ENCODE measurements around the gene TMEM106B.
"Not testable (repeated sequence)": the region's sequence is repeated elsewhere in the genome, so short reads cannot be mapped to it uniquely, and the experiment has no call there.

Gene TMEM106B

DNA sequence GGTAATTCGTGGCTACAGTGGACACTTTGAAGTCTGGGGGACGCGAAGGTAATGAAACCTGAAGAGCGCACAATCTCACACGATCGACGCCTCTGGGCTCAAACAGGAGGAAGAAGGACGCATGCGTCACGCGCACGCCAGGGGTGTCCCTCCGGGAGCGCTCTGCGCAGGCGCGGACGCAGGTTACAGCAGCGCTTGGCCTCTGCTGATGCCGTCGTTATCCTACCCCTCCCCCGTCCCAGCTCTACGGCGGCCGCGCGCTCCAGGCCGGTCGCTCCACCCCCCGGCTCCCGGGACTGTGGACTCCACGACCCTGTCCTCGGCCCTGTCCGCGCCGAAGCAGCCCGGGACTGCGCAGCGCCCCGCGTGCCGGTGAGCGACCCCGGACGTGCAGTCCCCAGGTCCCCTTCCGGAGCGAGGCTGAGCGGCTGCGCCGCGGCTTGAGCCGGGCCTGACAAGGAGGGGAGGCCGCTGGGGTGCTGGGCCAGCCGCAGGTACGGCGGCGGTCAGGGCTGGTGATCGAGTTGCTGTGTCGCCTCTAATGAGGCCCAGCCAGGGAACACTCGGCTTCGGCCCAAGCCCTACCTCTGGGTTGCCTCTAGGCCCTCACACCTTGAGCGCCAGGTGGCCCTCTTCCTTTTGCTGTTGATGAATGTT, at the start of gene TMEM106B:
Gene TMEM106B (plus strand): TSS at position 241 of the 657 bp plus-strand sequence. CDS start 3,517 bp downstream, outside the sequence.
- DNase-seq (ENCODE audit: low read depth in 2 of 2): peak; percentile 88 to 95

DNA sequence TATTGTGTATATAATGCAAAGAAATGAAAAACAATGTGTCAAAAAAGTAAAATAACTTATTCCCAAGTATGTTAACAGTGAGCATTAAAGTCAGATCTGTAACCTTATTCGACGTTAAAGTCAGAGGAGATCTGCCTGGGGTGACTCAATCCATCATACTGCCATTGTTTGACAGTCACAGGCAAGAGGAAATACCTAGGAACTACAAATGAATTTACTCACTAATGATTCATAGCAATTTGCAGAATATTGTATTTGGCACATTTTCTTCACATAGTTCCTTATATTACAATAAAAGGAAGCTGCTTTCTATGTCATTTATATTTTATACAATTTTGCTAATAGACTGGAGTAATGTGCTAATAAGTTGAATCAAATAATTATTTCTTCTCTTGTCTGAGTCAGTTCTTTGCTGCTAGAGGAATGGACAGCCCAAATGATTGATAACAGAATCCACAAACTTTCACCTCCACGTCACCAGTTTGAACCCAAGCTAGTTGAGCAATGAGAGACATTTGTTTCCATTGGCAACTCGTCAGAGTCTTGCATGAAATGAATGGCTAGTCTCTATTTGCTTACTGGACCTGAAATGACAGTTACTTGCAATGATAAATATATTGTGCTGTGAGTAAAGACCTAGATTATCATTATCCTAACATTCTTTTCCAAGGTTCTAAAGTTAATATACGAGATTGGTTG, 48.5 kb upstream of the TMEM106B start:
- no peak for DNase-seq (ENCODE audit: low read depth in 2 of 2)

DNA sequence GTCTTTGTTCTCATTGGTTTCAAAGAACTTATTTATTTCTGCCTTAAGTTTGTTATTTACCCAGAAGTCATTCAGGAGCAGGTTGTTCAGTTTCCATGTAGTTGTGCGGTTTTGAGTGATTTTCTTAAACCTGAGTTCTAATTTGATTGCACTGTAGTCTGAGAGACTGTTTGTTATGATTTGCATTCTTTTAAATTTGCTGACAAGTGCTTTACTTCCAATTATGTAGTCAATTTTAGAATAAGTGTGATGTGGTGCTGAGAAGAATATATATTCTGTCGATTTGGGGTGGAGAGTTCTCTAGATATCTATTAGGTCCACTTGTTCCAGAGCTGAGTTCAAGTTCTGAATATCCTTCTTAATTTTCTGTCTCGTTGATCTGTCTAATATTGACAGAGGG, 43.0 kb upstream of the TMEM106B start:
- DNase-seq (ENCODE audit: low read depth in 2 of 2): not testable (repeated sequence)

DNA sequence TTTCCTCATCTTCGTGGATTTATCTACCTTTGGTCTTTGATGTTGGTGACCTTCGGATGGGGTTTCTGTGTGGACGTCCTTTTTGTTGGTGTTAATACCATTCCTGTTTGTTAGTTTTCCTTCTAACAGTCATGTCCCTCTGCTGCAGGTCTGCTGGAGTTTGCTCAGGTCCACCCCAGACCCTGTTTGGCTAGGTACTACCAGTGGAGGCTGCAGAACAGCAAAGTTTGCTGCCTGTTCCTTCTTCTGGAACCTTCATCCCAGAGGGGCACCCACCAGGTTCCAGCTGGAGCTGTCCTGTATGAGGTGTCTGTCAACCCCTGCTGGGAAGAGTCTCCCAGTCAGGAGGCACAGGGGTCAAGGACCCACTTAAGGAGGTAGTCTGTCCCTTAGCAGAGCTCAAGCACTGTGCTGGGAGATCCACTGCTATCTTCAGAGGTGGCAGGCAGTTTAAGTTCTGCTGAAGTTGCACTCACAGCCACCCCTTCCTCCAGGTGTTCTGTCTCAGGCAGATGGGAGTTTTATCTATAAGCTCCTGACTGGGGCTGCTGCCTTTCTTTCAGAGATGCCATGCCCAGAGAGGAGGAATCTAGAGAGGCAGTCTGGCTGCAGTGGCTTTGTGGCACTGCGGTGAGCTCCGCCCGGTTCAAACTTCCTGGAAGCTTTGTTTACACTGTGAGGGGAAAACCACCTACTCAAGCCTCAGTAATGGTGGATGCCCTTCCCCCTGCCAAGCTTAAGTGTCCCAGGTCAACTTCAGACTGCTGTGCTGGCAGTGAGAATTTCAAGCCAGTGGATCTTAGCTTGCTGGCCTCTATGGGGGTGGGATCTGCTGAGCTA, 40.9 kb upstream of the TMEM106B start:
- DNase-seq (ENCODE audit: low read depth in 2 of 2): peak in 1 of 2 donors; percentile 1

DNA sequence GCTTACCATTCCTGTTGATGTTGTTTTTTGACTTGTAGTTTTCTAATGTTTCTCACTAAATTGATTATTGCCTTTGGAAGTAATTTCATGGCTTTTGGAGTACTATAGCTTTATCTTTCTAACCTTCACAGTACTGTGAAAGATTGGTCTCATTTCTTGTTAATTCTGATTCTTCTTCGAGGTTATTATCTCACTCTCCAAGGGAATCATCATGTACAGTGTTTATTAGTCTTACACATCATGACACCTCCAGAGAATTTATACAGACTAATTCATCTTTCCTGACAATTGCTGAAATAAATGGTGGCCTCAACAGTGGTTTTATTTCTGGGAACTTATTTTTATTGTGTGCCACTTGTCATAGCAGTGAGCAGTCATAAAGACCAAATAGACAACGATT, 37.4 kb upstream of the TMEM106B start:
- DNase-seq (ENCODE audit: low read depth in 2 of 2): no peak

DNA sequence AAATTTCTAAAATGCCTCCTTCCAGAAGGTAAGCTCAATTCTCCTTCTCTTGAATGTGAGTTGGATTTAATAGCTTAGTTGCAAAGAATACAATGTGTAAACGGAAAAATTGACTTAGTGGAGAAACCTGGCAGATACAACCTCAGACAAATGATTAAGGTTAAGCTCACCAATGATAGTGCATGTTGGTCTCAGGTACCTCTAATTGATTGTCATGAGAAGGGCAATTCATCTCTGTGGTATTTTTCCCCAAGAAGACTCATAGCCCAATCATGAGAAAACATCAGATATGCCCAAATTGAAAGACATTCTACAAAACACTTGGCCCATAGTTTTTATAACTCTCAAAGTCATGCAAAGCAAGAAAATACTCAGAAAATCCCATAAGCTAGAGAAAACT, 36.2 kb upstream of the TMEM106B start:
- no peak for DNase-seq (ENCODE audit: low read depth in 2 of 2)

DNA sequence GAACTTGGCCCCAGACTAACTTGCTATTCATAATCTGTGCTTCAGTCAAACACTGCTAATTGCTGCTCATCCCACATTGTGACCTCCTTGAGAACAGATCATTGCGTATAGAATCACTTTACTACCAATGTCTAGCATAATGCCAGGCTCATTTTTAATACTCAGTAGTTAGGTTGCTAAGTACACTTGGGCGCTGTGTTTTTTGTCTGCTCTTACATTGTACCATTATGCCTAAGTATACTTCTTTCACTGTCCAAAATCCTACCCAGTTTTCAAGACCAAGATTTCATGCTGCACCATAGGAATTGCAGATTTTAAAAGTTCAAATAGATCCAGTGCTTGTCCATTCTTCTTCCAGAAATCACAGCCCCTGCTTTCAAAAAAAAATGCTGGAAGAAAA, 32.8 kb upstream of the TMEM106B start:
- no peak for DNase-seq (ENCODE audit: low read depth in 2 of 2)

DNA sequence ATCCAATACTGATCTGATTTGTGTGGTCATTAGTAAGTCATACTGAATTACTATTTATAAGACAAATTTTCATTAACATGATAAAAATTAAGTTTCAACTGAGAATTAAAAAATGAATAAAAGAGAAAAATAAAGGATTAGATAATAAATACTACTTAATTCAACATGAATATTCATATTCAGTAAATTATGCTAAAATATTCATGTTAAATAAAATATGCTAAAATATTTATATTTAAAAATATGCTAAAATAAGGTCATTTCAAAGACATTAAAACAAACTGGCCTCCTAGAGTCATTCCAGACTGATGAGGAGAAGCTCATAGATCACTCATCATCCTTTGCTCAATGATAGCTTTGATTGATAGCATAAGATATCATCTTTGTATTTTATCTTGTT, 16.7 kb upstream of the TMEM106B start:
- no peak for DNase-seq (ENCODE audit: low read depth in 2 of 2)

DNA sequence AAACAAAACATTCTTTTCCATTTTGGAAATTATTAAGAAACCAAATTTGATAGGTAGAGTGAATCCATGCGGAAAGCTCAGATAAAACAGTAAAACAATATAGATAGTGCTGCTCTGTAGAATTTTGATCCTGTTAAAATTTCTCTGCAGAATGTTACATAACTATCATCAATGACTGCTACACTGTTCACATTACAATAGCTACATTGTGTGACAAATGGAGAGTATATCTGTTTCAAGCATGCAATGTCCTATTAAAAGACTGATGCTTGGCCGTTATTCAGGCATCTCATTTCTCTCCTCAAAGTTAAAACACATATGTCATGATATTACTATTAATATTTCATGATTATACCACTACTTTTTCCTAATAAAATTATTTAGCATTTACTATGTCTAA, 14.7 kb upstream of the TMEM106B start:
- no peak for DNase-seq (ENCODE audit: low read depth in 2 of 2)

DNA sequence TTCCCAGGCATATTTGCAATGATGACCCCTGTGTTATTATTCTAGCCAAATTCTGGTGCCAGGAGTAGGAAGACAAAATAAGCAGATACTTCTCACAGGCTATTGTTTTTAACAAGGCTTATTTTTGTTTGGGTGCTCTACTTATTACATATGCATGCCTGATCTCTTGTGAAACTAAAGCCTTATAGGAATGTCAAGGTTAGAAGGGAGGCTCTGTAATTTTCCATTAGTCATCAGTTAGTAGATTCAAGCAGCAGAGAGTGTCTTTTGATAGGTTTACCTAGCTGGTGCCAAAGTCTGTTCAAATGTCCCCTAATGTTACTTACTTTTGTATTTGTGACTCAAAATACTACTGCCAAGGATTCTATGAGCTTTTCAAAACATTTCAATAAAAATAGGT, 11.7 kb upstream of the TMEM106B start:
- no peak for DNase-seq (ENCODE audit: low read depth in 2 of 2)

DNA sequence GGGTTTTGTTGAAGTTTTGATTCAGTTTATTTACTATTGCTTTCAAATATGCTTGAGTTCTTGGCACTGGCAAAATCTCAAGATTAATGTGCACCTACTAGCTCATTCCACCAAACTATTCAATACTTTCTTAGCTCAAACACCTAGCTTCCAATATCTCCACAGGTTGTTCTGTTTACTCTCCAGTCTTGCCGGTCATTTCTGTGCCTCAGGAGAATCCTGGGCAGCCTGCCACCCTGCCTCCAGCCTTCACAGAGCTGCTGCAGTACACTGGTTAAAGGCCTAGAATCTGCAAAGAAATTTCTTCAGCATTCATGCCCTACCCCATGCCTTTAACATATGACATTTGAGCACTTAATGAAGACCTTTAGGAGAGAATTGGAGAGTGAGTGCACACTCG, 4.0 kb upstream of the TMEM106B start:
- DNase-seq (ENCODE audit: low read depth in 2 of 2): no peak

DNA sequence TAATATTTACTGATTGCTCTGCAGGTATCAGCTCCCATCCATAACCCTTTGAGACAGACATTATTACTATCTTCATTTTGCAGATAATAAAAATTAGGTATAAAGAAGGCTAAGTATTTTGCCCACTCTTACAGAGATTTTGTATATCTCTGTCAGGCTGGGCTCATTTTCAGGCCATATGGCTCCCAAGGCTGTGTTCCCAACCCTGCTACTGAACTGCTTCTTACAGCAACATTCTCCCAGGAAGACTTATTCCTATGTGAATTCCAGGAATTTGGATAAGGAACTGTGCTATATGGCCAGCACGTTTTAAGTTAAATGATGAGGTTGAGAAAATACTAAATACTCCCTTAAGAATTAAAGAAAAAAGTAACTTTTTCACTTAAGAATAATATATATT, 1.9 kb upstream of the TMEM106B start:
- no peak for DNase-seq (ENCODE audit: low read depth in 2 of 2)

DNA sequence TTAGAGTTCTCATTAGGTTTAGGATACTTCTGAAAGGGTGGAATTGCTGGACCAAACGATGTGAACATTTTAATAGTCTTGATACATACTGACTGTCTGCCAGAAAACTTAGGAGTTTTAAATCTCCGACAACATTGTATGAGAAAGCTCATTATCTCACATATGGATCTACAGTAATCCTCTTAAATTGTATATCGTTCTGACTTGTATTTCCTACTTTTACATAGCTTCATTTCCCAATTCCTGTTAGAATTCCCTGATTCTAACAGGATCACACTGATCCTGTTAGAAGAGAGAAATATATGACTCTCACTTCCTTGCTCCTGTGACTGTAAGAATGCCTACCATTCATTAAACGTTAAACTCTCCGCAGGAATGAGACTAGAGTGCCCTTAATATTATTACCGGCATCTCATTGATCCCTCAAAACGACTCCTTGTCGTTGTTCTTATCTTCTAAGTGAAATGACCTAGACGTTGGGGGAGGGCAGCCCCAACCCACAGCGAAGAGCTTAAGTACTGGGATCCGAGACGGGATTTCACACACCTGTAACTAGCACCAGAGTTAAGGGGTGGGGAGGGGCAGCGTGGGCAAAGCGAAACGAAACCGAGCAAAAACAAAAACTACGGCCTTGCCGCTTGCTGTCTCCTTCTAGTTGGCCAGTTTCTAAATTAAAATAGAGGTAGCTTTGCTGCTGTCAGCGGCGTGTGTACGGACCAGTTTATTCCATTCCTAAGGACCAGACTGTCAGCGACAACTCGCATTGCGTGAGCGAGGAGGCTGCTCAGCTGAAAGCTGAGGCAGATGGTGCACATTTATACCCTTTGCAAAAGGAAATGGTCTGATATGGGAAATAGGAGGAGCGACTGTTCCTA, 678 bp upstream of the TMEM106B start:
- no peak for DNase-seq (ENCODE audit: low read depth in 2 of 2)

DNA sequence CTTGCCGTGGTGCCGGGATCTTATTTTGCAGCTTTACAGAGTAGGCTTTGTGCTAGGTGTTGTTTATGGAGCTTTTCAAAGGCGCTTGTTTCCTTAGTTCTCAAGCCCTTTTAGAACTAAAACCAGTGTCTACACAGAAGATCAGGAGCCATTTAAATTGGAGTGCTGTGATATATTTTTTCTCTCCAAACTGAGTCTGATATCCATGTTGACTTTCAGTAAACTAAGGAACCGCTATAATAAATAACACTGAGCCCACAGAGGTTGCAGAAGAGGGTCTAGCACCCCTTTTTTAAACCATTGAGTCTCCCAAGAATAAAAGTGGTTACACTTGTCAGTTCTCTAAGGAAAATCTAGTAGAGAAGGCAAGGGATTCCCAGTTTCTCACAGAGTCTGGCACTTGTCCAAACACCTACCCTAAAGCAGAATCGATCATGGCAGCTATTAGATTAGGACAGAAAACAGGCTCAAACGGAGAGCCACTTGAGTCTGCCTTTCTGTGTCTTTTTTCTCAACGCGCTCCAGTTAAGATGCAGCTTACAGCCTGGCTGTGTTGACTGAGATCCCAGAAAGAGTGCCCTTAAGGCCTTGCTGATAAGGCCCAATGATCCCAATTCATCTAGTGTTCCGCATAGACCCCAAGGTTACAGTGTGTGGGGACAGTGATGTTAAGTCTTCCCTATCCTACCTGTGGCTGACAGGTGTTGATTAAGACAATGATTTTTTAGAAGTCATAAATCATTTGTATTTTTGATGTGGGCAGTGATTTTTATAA, 804 bp downstream of the TMEM106B start:
- no peak for DNase-seq (ENCODE audit: low read depth in 2 of 2)

DNA sequence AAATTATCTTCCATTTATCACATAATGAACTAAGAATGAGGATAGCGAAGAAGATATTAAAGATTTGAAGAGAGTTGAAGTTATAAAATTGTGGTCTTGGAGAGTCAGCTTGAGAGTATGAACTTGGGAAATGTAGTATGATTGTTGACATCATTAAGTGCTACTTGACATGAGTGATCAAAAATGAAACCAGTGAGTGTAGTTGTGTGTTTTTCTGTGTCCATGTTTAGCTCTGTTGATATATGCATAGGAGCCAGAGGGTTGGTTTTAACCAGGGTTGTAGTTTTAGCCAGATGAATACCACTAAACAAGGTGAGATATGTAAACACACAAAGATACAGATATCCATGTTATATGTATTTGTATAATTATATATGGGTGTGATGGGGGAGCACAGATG, 6.2 kb downstream of the TMEM106B start:
- DNase-seq (ENCODE audit: low read depth in 2 of 2): no peak

DNA sequence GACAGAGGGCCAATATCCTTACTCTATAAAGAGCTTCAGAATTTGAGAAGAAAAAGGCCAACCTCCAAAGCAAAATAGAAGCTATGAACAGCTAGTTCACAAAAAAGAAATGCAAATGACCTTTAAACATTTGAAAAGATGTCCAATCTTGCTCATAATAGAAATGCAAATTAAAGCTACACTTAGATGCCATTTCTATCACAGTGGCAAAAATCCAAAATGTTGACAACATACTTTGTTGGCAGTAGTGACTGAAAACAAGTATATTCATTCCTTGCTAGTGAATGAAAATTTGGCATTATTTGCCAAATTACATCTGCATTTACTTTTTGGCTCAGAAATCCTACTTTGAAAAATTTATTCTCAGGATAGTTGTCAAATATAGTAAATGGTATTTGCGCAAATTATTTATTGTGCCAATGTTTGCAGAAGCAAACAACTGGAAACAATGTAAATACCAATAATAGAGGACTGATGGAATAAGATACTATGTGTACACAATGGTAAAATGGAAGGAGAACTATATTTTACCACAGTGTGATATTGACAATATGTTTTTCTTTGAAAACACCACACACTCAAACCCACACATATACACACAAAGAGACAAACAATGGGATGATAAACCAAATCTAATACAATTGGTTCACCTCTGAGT, 9.4 kb downstream of the TMEM106B start:
- no peak for DNase-seq (ENCODE audit: low read depth in 2 of 2)

DNA sequence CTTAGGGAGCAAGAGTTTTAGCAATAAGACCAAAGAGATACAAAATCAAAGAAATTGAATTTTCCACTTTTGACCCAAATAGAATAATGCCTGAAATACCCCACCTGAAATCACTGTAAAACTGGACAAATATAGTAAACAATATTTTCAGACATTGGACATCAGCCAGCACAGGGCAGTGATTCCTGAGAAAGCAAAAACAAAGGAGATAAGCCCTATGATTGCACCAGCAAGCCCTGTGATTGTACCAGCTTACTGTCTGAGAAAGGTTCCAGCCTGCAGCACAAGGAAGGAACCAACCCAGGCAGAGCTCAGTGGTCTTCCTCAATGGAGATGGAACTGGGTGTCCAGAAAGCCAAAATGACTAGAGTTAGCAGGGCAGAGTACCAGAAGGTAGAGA, 10.3 kb downstream of the TMEM106B start:
- no peak for DNase-seq (ENCODE audit: low read depth in 2 of 2)

DNA sequence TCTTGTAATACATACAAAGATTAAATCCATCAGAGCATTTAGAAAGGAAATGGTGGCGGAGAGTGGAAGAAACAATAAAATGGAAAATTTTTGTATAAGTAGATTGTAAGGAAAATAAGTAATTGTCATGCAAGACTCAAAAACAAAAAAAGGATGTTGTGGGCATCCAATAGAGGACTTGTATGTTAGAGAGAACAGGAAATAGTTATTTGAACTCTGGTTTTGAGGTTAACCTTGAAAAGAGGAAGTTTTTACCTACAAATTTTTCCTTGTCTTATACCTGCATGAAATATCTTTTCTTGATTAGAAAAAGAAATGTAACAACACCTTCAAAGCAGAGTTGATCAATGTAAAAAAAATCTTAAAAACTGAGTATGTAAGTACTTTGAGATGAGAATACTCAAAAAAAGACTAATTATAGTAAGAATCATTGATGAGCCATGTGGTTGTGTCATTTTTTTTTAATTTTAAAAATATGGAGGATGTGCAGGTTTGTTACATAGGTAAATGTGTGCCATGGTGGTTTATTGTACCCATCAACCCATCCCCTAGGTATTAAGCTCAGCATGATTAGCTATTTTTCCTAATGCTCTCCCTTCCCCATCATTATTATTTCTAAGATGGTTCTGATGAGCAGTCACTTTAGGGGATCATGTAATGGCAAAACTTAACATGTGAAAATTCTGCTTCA, 11.9 kb downstream of the TMEM106B start:
- DNase-seq (ENCODE audit: low read depth in 2 of 2): no peak

DNA sequence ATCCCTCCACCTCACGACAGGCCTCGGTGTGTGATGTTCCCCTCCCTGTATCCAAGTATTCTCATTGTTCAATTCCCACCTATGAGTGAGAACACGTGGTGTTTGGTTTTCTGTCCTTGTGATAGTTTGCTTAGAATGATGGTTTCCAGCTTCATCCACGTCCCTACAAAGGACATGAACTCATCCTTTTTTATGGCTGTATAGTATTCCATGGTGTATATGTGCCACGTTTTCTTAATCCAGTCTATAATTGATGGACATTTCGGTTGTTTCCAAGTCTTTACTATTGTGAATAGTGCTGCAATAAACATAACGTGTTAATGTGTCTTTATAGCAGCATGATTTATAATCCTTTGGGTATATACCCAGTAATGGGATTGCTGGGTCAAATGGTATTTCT, 13.9 kb downstream of the TMEM106B start:
- DNase-seq (ENCODE audit: low read depth in 2 of 2): not testable (repeated sequence)

DNA sequence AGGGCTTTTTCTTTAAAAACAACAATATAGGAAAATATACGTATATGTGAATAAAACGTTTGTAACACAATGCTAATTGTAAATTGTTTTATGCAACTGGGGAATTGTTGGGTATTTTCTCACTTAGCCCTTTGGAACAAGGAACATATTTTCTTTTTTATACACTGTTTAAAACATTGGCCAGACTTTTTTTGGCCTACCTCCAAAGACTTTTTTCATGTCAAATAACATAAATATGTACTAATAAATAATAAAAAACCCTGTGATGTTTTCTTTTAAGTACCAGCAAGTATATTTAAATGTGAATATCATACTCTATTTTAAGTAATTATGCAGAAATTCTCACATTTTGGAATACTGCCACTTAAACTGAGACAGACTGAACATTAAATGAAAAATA, 15.7 kb downstream of the TMEM106B start:
- DNase-seq (ENCODE audit: low read depth in 2 of 2): no peak
